Subcutaneous abdominal adipose tissue (tissue), 5 donors: ENCODE data around the gene SCCPDH.
"Not testable (repeated sequence)": the region's sequence is repeated elsewhere in the genome, so short reads cannot be mapped to it uniquely, and the experiment has no call there.

ENCODE experiments used
- H3K27ac ChIP-seq: one replicate; pipeline ENCODE4 v1.7.0; 2013; ENCODE audit warnings: low read depth, mild to moderate bottlenecking, inconsistent platforms, low read length, moderate library complexity
- H3K27me3 ChIP-seq, 5 donors: one replicate each; pipeline ENCODE4 v1.7.0; 2013; ENCODE audit warnings: low read length in 5 of 5, inconsistent platforms in 1 of 5; ENCODE audit not compliant: control insufficient read depth in 5 of 5, insufficient read depth in 4 of 5
- H3K36me3 ChIP-seq, 5 donors: one replicate each; pipeline ENCODE4 v1.7.0; 2013; ENCODE audit warnings: low read length in 5 of 5; ENCODE audit not compliant: control insufficient read depth in 5 of 5, insufficient read depth in 5 of 5
- H3K4me1 ChIP-seq, 5 donors: one replicate each; pipeline ENCODE4 v1.7.0; 2013; ENCODE audit warnings: low read length in 5 of 5, mild to moderate bottlenecking in 3 of 5, moderate library complexity in 1 of 5; ENCODE audit not compliant: control insufficient read depth in 5 of 5, insufficient read depth in 5 of 5
- H3K4me3 ChIP-seq, 5 donors: one replicate each; pipeline ENCODE4 v1.7.0; 2013; ENCODE audit warnings: low read length in 5 of 5, low read depth in 1 of 5
- H3K9ac ChIP-seq, 5 donors: one replicate each; pipeline ENCODE4 v1.7.0; 2013; ENCODE audit warnings: low read length in 5 of 5, mild to moderate bottlenecking in 4 of 5, moderate library complexity in 3 of 5
- H3K9me3 ChIP-seq, 5 donors: one replicate each; pipeline ENCODE4 v1.7.0; 2013; ENCODE audit warnings: low read length in 5 of 5; ENCODE audit not compliant: control insufficient read depth in 5 of 5
- donor health status: healthy.
- donor health status: healthy.
- donor health status: healthy.
- donor health status: healthy.
- donor health status: healthy.

The SCCPDH gene

DNA sequence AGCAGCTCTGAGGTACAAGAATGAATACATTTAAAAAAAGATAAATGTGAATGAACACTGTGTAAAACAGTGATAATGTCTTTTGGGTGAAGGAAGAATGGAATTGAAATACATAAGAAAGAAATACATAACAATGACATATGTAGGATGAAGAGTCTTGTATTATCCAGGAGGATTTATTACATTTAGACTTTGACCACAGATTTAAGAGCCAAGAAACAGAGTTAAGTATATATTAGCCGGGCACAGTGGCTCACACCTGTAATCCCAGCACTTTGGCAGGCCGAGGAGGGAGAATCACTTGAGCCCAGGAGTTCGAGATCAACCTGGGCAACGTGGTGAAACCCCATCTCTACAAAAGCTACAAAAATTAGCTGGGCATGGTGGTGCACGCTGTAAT is 79.7 kb downstream of the SCCPDH start:
- peaks cover 0 to 6% (median 0%) of the 10 kb centered on the region in 5 donors for H3K27me3 ChIP-seq
- no peak overlapping the region for H3K27ac ChIP-seq
- no peaks in the 10 kb centered on the region for H3K36me3 ChIP-seq
- H3K9ac ChIP-seq, result no peak overlapping the region
- no peak overlapping the region for H3K4me3 ChIP-seq
- no peaks in the 10 kb centered on the region for H3K9me3 ChIP-seq
- H3K4me1 ChIP-seq, result peaks cover 0 to 3% (median 0%) of the 10 kb centered on the region in 5 donors

DNA sequence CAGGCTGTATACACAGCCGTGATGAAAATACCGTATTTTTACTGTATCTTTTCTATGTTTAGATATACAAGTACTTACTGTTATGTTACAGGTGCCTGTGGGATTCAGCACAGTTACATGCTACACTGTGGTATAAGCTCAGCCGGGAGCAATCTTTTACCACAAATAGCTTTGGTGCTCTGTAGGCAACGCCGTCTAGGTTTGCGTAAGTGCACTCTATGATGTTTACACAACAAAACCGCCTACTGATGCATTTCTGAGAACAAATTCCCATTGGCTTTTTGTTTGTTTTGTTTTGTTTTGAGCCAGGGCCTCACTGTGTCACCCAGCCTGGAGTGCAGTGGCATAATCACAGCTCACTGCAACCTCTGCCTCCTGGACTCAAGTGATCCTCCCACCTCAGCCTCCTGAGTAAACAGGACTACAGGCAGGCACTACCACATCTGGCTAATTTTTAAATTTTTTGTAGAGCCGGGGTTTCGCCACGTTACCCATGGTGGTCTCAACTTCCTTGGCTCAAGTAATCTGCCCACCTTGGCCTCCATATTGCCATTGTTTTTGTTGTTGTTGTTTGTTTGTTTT is 81.0 kb downstream of the SCCPDH start:
- no peak overlapping the region for H3K9ac ChIP-seq
- H3K4me3 ChIP-seq, result no peak overlapping the region
- peaks cover 0 to 3% (median 0%) of the 10 kb centered on the region in 5 donors for H3K4me1 ChIP-seq
- H3K27ac ChIP-seq, result no peak overlapping the region
- H3K36me3 ChIP-seq, result no peaks in the 10 kb centered on the region
- peaks cover 0 to 6% (median 0%) of the 10 kb centered on the region in 5 donors for H3K27me3 ChIP-seq
- no peaks in the 10 kb centered on the region for H3K9me3 ChIP-seq

DNA sequence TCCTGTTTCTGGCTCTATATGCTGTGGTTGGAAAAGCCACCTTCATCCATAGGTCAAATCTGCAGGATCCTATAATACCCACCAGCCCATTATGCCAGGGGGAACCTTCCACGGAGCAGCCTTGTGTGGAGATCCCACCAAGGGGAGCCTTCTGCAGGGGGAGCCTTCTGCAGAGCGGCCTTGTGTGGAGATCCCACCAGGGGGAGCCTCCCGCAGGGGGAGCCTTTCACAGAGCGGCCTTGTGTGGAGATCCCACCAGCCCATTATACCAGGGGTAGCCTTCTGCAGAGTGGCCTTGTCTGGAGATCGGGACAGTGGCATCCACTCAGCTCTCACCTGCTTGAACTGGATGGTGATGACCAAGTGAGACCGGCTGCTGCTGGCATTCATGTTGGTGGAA is 85.3 kb downstream of the SCCPDH start:
- Histone ChIP-seq H3K9me3 (no peaks in the 10 kb centered on the region), H3K27me3 (no peaks in the 10 kb centered on the region), H3K9ac (no peak overlapping the region), H3K4me3 (no peak overlapping the region), H3K36me3 (no peaks in the 10 kb centered on the region), H3K4me1 (no peaks in the 10 kb centered on the region), H3K27ac (no peak overlapping the region)

DNA sequence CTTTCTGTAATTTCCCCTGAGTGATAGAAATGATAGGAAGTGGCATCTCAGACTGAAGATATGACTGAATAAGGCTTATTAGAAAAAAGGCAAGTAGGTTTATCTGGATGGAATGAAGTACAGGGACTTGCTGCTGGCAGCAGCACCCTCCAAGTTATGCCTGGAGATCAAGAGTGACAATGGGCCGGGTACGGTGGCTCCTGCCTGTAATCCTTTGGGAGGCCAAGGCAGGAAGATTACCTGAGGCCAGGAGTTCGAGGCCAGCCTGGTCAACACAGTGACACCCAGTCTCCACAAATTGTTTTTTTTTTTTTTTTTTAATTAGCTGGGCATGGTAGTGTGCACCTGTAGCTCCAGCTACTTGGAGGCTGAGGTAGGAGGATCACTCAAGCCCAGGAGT is 87.8 kb downstream of the SCCPDH start:
- H3K36me3 ChIP-seq, result no peaks in the 10 kb centered on the region
- H3K9ac ChIP-seq, result no peak overlapping the region
- H3K27ac ChIP-seq, result no peak overlapping the region
- no peaks in the 10 kb centered on the region for H3K9me3 ChIP-seq
- H3K4me3 ChIP-seq, result no peak overlapping the region
- H3K27me3 ChIP-seq, result peaks cover 0 to 3% (median 0%) of the 10 kb centered on the region in 5 donors
- no peaks in the 10 kb centered on the region for H3K4me1 ChIP-seq

DNA sequence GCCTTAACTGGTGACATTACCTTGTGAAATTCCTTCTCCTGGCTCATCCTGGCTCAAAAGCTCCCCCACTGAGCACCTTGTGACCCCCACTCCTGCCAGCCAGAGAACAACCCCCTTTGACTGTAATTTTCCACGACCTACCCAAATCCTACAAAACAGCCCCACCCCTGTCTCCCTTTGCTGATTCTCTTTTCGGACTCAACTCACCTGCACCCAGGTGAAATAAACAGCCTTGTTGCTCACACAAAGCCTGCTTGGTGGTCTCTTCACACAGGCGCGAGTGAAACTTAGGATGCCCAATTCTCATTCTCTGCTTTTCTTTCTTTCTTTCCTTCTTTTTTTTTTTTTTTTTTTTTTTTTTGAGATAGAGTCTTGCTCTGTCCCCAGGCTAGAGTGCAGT is 89.1 kb downstream of the SCCPDH start:
- H3K4me3 ChIP-seq, H3K9me3 ChIP-seq, H3K27ac ChIP-seq, H3K9ac ChIP-seq, H3K27me3 ChIP-seq, H3K4me1 ChIP-seq, H3K36me3 ChIP-seq: not testable (repeated sequence)

DNA sequence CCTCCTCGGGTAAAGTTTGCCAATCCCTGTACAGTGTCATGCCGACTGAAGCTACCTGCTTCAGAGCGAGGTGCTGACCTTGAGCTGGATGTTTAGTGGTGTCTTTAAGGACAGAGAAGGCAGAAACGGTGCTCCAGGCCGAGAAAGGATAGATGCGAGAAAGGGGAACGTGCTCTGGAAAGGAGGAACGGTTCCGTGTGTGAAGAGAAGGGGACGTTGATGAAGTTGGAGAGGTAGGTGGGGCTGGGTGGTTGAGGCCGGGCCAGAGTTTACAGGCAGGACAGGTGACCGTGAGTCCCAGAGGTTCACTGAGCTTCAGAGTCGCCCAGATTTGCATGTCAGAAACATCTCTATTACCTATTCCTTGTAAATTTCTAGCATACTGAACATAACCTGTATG is 90.7 kb downstream of the SCCPDH start:
- Histone ChIP-seq H3K27ac (no peak overlapping the region), H3K9ac (no peak overlapping the region), H3K4me1 (no peaks in the 10 kb centered on the region), H3K36me3 (no peaks in the 10 kb centered on the region), H3K27me3 (peaks cover 0 to 3% (median 0%) of the 10 kb centered on the region in 5 donors), H3K9me3 (no peaks in the 10 kb centered on the region), H3K4me3 (no peak overlapping the region)

DNA sequence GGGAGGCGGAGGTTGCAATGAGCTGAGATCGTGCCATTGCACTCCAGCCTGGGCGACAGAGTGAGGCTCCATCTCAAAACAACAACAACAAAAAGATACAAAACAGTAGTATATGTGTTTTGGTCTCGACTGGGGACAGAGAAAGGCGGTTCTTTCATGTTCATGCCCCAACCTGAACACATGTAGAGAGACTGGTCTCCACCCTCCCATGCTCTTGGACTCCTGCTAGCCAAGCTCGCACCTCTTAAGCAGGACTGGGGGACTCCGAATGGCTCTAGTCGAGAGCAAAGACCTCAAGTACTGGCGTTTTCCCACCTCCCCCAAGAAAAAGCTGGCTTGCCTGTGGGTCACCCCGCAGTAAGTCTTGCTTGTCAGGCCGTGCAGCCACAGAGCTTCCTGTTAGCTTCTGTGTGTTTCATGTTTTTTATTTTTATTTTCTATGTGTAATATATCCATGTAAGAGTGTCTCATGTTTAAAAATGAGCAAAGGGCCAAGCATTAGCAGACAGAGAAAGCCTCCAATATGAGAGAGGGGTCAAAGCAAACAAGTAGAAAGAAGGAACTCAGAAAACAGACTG is 91.6 kb downstream of the SCCPDH start:
- no peaks in the 10 kb centered on the region for H3K4me1 ChIP-seq
- no peaks in the 10 kb centered on the region for H3K36me3 ChIP-seq
- H3K9ac ChIP-seq, result no peak overlapping the region
- peaks cover 0 to 3% (median 0%) of the 10 kb centered on the region in 5 donors for H3K27me3 ChIP-seq
- no peaks in the 10 kb centered on the region for H3K9me3 ChIP-seq
- H3K27ac ChIP-seq, result no peak overlapping the region
- H3K4me3 ChIP-seq, result no peak overlapping the region
